Kidney epithelial cell (primary cell): ENCODE results near the gene STX12. TPM values are rescaled to one million over a fixed set of nuclear protein-coding genes. Genes with fewer than 3 reads are reported as not detected.
"Not testable (repeated sequence)": the region's sequence is repeated elsewhere in the genome, so short reads cannot be mapped to it uniquely, and the experiment has no call there.

Experiments used
- DNase-seq: peaks from one replicate; pipeline ENCODE4 v3.0.0-alpha.2; 2010; ENCODE audit warnings: low read depth
- H3K27me3 ChIP-seq: 2 replicates; pipeline ENCODE4 v1.6.0; 2011; ENCODE audit warnings: low read length; ENCODE audit not compliant: control insufficient read depth, insufficient read depth
- H3K36me3 ChIP-seq: 2 replicates; pipeline ENCODE4 v1.5.1; 2011; ENCODE audit warnings: low read length; ENCODE audit not compliant: control insufficient read depth, insufficient read depth
- H3K4me3 ChIP-seq: 2 replicates; pipeline ENCODE4 v1.5.1; 2011; ENCODE audit warnings: low read depth, mild to moderate bottlenecking, control low read depth, low read length
- CTCF ChIP-seq: IDR thresholded peaks from 2 replicates; pipeline ENCODE4 v1.5.1; 2011; ENCODE audit warnings: mild to moderate bottlenecking, moderate library complexity, low read length, control low read depth, inconsistent platforms; ENCODE audit not compliant: insufficient read depth, poor library complexity, severe bottlenecking
- total RNA-seq: library from RNA; depleted of rRNA; stranded (reverse); fragments of >200 nt; gene quantifications from 2 replicates; pipeline ENCODE4 v1.2.3, GENCODE V29; 2015

The STX12 gene
- total RNA-seq, 1 donor from 2014 or later = 43.9 TPM

- Histone ChIP-seq H3K36me3 (no peaks in the 10 kb centered on the region), H3K4me3 (no peak overlapping the region), H3K27me3 (no peaks in the 10 kb centered on the region)
- no peak for DNase-seq
- no peak for TF ChIP-seq CTCF
These were observed 91.4 kb downstream of the STX12 start for GRCh38 chr1:27864264-27864895.

- H3K36me3 ChIP-seq = no peaks in the 10 kb centered on the region
- TF ChIP-seq CTCF = no peak
- no peaks in the 10 kb centered on the region for H3K27me3 ChIP-seq
- DNase-seq = no peak
- no peak overlapping the region for H3K4me3 ChIP-seq
These were observed 92.8 kb downstream of the STX12 start for GRCh38 chr1:27865821-27866220.

- no peak for TF ChIP-seq CTCF
- no peaks in the 10 kb centered on the region for H3K27me3 ChIP-seq
- H3K36me3 ChIP-seq = no peaks in the 10 kb centered on the region
- no peak overlapping the region for H3K4me3 ChIP-seq
- no peak for DNase-seq
These were observed 95.5 kb downstream of the STX12 start for GRCh38 chr1:27868556-27868931.

GRCh38 chr1:27868932-27869718, 96.1 kb downstream of the STX12 start:
- TF ChIP-seq CTCF = no peak
- DNase-seq = no peak
- Histone ChIP-seq H3K4me3 (no peak overlapping the region), H3K36me3 (no peaks in the 10 kb centered on the region), H3K27me3 (no peaks in the 10 kb centered on the region)

- H3K4me3 ChIP-seq = no peak overlapping the region
These were observed 96.7 kb downstream of the STX12 start for GRCh38 chr1:27869719-27870085.

GRCh38 chr1:27871076-27871475, 98.1 kb downstream of the STX12 start:
- not testable (repeated sequence) for DNase-seq, H3K4me3 ChIP-seq, H3K36me3 ChIP-seq, H3K27me3 ChIP-seq

More at GRCh38 chr1:27869719-27870085, 96.7 kb downstream of the STX12 start:
- TF ChIP-seq CTCF = no peak
- DNase-seq = no peak
- Histone ChIP-seq H3K27me3 (no peaks in the 10 kb centered on the region), H3K36me3 (no peaks in the 10 kb centered on the region)
